Nucleus accumbens (tissue), 56 donors: ENCODE results near the gene RCVRN.
"Not testable (repeated sequence)": the region's sequence is repeated elsewhere in the genome, so short reads cannot be mapped to it uniquely, and the experiment has no call there.

Experiments
- DNase-seq, 56 donors: peaks; one replicate each; lab custom pipeline; 2025; lab: John Stamatoyannopoulos, UW

Gene RCVRN

GRCh38 chr17:9922012-9922848, 17.2 kb upstream of the RCVRN start:
- DNase-seq = no peak

GRCh38 chr17:9921216-9921615, 16.1 kb upstream of the RCVRN start:
- DNase-seq = not testable (repeated sequence)

GRCh38 chr17:9918804-9919352, 13.8 kb upstream of the RCVRN start:
- DNase-seq = no peak

- no peak for DNase-seq
Observed at GRCh38 chr17:9918352-9918751, 13.3 kb upstream of the RCVRN start.

GRCh38 chr17:9917801-9918200, 12.7 kb upstream of the RCVRN start:
- DNase-seq = no peak

- no peak for DNase-seq
Observed at GRCh38 chr17:9917131-9917530, 12.1 kb upstream of the RCVRN start.

- no peak for DNase-seq
Observed at GRCh38 chr17:9916108-9916507, 11.0 kb upstream of the RCVRN start.

GRCh38 chr17:9913476-9913875, 8.4 kb upstream of the RCVRN start:
- no peak for DNase-seq

GRCh38 chr17:9912121-9913099, 7.3 kb upstream of the RCVRN start:
- DNase-seq = peak in 2 of 56 donors; percentile 20 to 23

- no peak for DNase-seq
Observed at GRCh38 chr17:9911089-9911488, 6.0 kb upstream of the RCVRN start.

GRCh38 chr17:9908649-9909042, 3.6 kb upstream of the RCVRN start:
- DNase-seq = no peak

- DNase-seq = no peak
Observed at GRCh38 chr17:9907883-9908648, 3.0 kb upstream of the RCVRN start.

GRCh38 chr17:9907131-9907530, 2.1 kb upstream of the RCVRN start:
- no peak for DNase-seq

- DNase-seq = no peak
Observed at GRCh38 chr17:9906616-9907015, 1.5 kb upstream of the RCVRN start.

- DNase-seq = peak in 13 of 56 donors; percentile 5 to 63 (median 13)
Observed at GRCh38 chr17:9905902-9906301, 831 bp upstream of the RCVRN start.

- DNase-seq = no peak
Observed at GRCh38 chr17:9904277-9905077, 594 bp downstream of the RCVRN start.

- DNase-seq = no peak
Observed at GRCh38 chr17:9902120-9902519, 3.0 kb downstream of the RCVRN start.

- DNase-seq = no peak
Observed at GRCh38 chr17:9900784-9901183, 4.3 kb downstream of the RCVRN start.

GRCh38 chr17:9900044-9900594, 5.0 kb downstream of the RCVRN start:
- no peak for DNase-seq
